Sigmoid colon (tissue), 7 donors: ENCODE results near the gene STAT5B. TPM values are rescaled to one million over a fixed set of nuclear protein-coding genes. Genes with fewer than 3 reads are reported as not detected.
A peak's percentile ranks its signal among the peaks of the same experiment; 100 is the strongest.

ENCODE experiments used
- DNase-seq: peaks from one replicate; pipeline ENCODE4 v3.0.0-alpha.2; 2019
- H3K27ac ChIP-seq, 4 donors: fragments of 200-600 bp; sonication (generic); one replicate each; pipeline ENCODE4 v1.5.1; 2016 to 2019; ENCODE audit warnings: mild to moderate bottlenecking in 1 of 4
- H3K27me3 ChIP-seq, 3 donors: fragments of 200-600 bp; sonication (generic); one replicate each; pipeline ENCODE4 v1.5.1; 2019; ENCODE audit warnings: mild to moderate bottlenecking in 1 of 3
- H3K36me3 ChIP-seq, 4 donors: fragments of 200-600 bp; sonication (generic); one replicate each; pipeline ENCODE4 v1.5.1; 2016 to 2019
- H3K4me1 ChIP-seq, 4 donors: fragments of 200-600 bp; sonication (generic); one replicate each; pipeline ENCODE4 v1.5.1; 2017 to 2019
- H3K4me3 ChIP-seq, 4 donors: fragments of 200-600 bp; sonication (generic); one replicate each; pipeline ENCODE4 v1.5.1; 2017 to 2019; ENCODE audit warnings: mild to moderate bottlenecking in 2 of 4, moderate library complexity in 1 of 4
- H3K9me3 ChIP-seq, 4 donors: fragments of 200-600 bp in 3 of 4; sonication (generic) in 3 of 4; one replicate each; pipeline versions ENCODE4 v1.5.1 to v1.6.1; 2013 to 2019
- CTCF ChIP-seq, 4 experiments: fragments of 450-650 bp in 3 of 4; fragments of 200-600 bp in 1 of 4; IDR thresholded peaks; one replicate each; pipeline ENCODE4 v1.5.1; 2016 to 2019; ENCODE audit warnings: antibody characterized with exemption in 4 of 4, mild to moderate bottlenecking in 3 of 4, moderate library complexity in 2 of 4
- EP300 ChIP-seq, 4 donors: sonication (generic); formaldehyde crosslinking; IDR thresholded peaks; one replicate each; pipeline ENCODE4 v1.6.1; 2017; ENCODE audit warnings: antibody characterized with exemption in 4 of 4
- POLR2A ChIP-seq, 2 donors: fragments of 450-650 bp; IDR thresholded peaks; one replicate each; pipeline ENCODE4 v1.6.1; 2016; ENCODE audit warnings: antibody characterized with exemption in 2 of 2, mild to moderate bottlenecking in 2 of 2, moderate library complexity in 2 of 2
- POLR2AphosphoS5 ChIP-seq, 4 donors: sonication (generic); formaldehyde crosslinking; IDR thresholded peaks; one replicate each; pipeline ENCODE4 v1.6.1; 2017; ENCODE audit warnings: antibody characterized with exemption in 4 of 4
- WGBS, 2 donors: extraction: QIAGEN DNeasy Blood & Tissue Kit; methylation state at CpG; one replicate each; pipeline ENCODE4 v1.1.7; 2013; 5-methylcytosine and 5-hydroxymethylcytosine counted together
- intact Hi-C: fragments of 100-400 bp; cut with DNase I; formaldehyde crosslinking; loops from one replicate; pipeline ENCODE4 v1.15.1; 2023
- polyA plus RNA-seq, 3 donors: library from polyadenylated mRNA; stranded (reverse); fragments of 200-250 nt; gene quantifications; one replicate each; pipeline ENCODE4 v1.2.3, GENCODE V29; 2013
- total RNA-seq, 4 donors: library from RNA; depleted of rRNA; stranded (reverse); fragments of >200 nt; gene quantifications; one replicate each; pipeline ENCODE4 v1.1.0, GENCODE V29; 2016
- donor health status: healthy with polysubstance abuse.
- donor health status: Bipolar disorder and iron deficiency.
- donor health status: healthy.

The STAT5B gene
- total and polyA plus RNA-seq, 7 donors: 11.3 to 117 (median 93.5) TPM

GRCh38 chr17:42313389-42313772 is 37.2 kb upstream of the STAT5B start:
- intact Hi-C loops: no loop called here
- peak overlapping the region in 2 of 4 donors; percentile 24 to 93 for H3K27ac ChIP-seq
- no peaks in the 10 kb centered on the region for H3K27me3 ChIP-seq
- peaks cover 41 to 65% (median 42%) of the 10 kb centered on the region in 4 donors for H3K36me3 ChIP-seq
- peaks cover 0 to 43% (median 38%) of the 10 kb centered on the region in 4 donors for H3K4me1 ChIP-seq
- 86 to 94% methylated on average over 4 of the region's 4 CpGs for WGBS, 2 donors
- no peak overlapping the region for H3K4me3 ChIP-seq
- no peak for TF ChIP-seq CTCF (IDR thresholded peaks at IDR 0.05)
- TF ChIP-seq POLR2AphosphoS5 (IDR thresholded peaks at IDR 0.05): no peak
- no peak for TF ChIP-seq EP300 (IDR thresholded peaks at IDR 0.05)
- no peak for TF ChIP-seq POLR2A (IDR thresholded peaks at IDR 0.05)
- no peaks in the 10 kb centered on the region for H3K9me3 ChIP-seq
- DNase-seq: no peak

- H3K4me3 ChIP-seq: peak overlapping the region in 3 of 4 donors; percentile 30 to 43 (median 37)
- DNase-seq: peak; percentile 96
- peak; percentile 45 to 66 (median 62) for TF ChIP-seq CTCF (IDR thresholded peaks at IDR 0.05)
- peak in 1 of 4 donors; percentile 5 for TF ChIP-seq EP300 (IDR thresholded peaks at IDR 0.05)
- TF ChIP-seq POLR2AphosphoS5 (IDR thresholded peaks at IDR 0.05): peak in 3 of 4 donors; percentile 67 to 69 (median 69)
- no peak for TF ChIP-seq POLR2A (IDR thresholded peaks at IDR 0.05)
- H3K27me3 ChIP-seq: no peaks in the 10 kb centered on the region
- peaks cover 41 to 65% (median 45%) of the 10 kb centered on the region in 4 donors for H3K36me3 ChIP-seq
- peak overlapping the region; percentile 87 to 98 (median 91) for H3K27ac ChIP-seq
- no peaks in the 10 kb centered on the region for H3K9me3 ChIP-seq
- intact Hi-C loops: no loop called here
- peaks cover 0 to 43% (median 38%) of the 10 kb centered on the region in 4 donors for H3K4me1 ChIP-seq
- WGBS, 2 donors: 19 to 33% methylated on average over 54 of the region's 54 CpGs
Measured at GRCh38 chr17:42312285-42313130, 36.3 kb upstream of the STAT5B start.

GRCh38 chr17:42312035-42312284 is 35.8 kb upstream of the STAT5B start:
- no peak for TF ChIP-seq EP300 (IDR thresholded peaks at IDR 0.05)
- TF ChIP-seq CTCF (IDR thresholded peaks at IDR 0.05): no peak
- no peak for TF ChIP-seq POLR2A (IDR thresholded peaks at IDR 0.05)
- TF ChIP-seq POLR2AphosphoS5 (IDR thresholded peaks at IDR 0.05): no peak
- Histone ChIP-seq H3K36me3 (peaks cover 36 to 65% (median 43%) of the 10 kb centered on the region in 4 donors), H3K4me3 (peak overlapping the region in 2 of 4 donors; percentile 37 to 43), H3K27me3 (no peaks in the 10 kb centered on the region), H3K4me1 (peaks cover 0 to 43% (median 38%) of the 10 kb centered on the region in 4 donors), H3K9me3 (no peaks in the 10 kb centered on the region), H3K27ac (peak overlapping the region; percentile 87 to 98 (median 91))
- intact Hi-C loops: no loop called here
- WGBS, 2 donors: 24 to 44% methylated on average over 5 of the region's 5 CpGs
- DNase-seq: no peak

- peak in 1 of 4 donors; percentile 40 for TF ChIP-seq EP300 (IDR thresholded peaks at IDR 0.05)
- no peak for TF ChIP-seq CTCF (IDR thresholded peaks at IDR 0.05)
- TF ChIP-seq POLR2AphosphoS5 (IDR thresholded peaks at IDR 0.05): peak; percentile 67 to 89 (median 81)
- no peak for TF ChIP-seq POLR2A (IDR thresholded peaks at IDR 0.05)
- peak; percentile 99 for DNase-seq
- H3K9me3 ChIP-seq: no peaks in the 10 kb centered on the region
- intact Hi-C loops: loop anchor here (2.0 kb wide), 1 partner anchor 23 kb away; the partner anchor contains the start of gene STAT5A
- WGBS, 2 donors: 67 to 86% methylated on average over 19 of the region's 19 CpGs
- no peaks in the 10 kb centered on the region for H3K27me3 ChIP-seq
- H3K27ac ChIP-seq: peak overlapping the region; percentile 87 to 98 (median 91)
- peaks cover 33 to 65% (median 40%) of the 10 kb centered on the region in 4 donors for H3K36me3 ChIP-seq
- H3K4me3 ChIP-seq: peak overlapping the region in 2 of 4 donors; percentile 37 to 43
- H3K4me1 ChIP-seq: peaks cover 0 to 43% (median 38%) of the 10 kb centered on the region in 4 donors
Measured at GRCh38 chr17:42311240-42312034, 35.2 kb upstream of the STAT5B start.
